IPS DF 4.7 (cell line): ENCODE measurements around the gene GNE.
"Not testable (repeated sequence)": the region's sequence is repeated elsewhere in the genome, so short reads cannot be mapped to it uniquely, and the experiment has no call there.

Experiments
- DNase-seq: peaks from one replicate; pipeline ENCODE4 v3.0.0-alpha.2; 2013; ENCODE audit warnings: low spot score; ENCODE audit errors: extremely low read depth

GNE gene, protein sequence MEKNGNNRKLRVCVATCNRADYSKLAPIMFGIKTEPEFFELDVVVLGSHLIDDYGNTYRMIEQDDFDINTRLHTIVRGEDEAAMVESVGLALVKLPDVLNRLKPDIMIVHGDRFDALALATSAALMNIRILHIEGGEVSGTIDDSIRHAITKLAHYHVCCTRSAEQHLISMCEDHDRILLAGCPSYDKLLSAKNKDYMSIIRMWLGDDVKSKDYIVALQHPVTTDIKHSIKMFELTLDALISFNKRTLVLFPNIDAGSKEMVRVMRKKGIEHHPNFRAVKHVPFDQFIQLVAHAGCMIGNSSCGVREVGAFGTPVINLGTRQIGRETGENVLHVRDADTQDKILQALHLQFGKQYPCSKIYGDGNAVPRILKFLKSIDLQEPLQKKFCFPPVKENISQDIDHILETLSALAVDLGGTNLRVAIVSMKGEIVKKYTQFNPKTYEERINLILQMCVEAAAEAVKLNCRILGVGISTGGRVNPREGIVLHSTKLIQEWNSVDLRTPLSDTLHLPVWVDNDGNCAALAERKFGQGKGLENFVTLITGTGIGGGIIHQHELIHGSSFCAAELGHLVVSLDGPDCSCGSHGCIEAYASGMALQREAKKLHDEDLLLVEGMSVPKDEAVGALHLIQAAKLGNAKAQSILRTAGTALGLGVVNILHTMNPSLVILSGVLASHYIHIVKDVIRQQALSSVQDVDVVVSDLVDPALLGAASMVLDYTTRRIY

DNA sequence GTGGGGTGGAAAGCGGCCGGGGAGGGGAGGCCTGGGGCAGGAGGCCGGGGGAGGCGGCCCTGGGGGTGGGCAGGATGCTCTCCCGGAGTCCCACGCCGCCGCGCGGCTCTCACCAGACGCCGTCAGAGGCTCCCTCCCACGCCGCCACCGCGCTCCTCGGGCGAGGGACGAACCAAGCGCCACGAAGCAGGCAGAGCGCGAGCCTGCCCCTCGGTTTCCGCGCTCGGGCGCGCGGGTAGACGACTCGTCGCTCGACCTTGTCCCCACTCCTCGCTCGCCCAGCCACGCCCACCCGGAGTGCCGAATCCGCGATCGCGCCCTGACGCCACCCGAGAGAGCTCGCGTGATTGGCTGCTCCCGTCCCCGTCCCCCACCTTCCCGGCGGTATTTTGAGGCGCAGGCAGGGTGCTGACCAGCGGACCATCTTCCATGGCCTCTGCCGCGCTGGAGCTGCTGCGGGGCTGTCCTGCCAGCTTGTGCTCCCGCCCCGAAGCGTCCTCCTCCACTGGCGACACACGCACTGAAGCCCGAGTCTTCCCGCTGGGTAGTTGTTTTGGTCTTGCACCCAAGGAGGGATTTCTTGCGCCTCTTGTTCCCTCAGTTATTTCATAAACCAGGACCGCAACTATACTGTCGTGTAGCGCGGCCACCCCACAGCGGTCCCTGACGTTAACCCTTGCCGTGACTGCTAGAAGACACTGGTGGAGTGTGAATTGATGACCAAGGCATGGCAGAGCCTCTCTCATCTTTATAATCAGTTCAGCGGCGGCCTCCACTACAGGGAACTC is at the start of gene GNE:
Gene GNE (minus strand): TSS at position 241 of the 788 bp plus-strand sequence. CDS start 9,093 bp downstream, outside the sequence.
- DNase-seq, result peak; percentile 74

- DNase-seq, result no peak
Measured at GRCh38 chr9:36306471-36307306, 48.4 kb upstream of the GNE start.

- not testable (repeated sequence) for DNase-seq
Measured at GRCh38 chr9:36304366-36304765, 46.1 kb upstream of the GNE start.

- no peak for DNase-seq
Measured at GRCh38 chr9:36301227-36301626, 43.0 kb upstream of the GNE start.

DNA sequence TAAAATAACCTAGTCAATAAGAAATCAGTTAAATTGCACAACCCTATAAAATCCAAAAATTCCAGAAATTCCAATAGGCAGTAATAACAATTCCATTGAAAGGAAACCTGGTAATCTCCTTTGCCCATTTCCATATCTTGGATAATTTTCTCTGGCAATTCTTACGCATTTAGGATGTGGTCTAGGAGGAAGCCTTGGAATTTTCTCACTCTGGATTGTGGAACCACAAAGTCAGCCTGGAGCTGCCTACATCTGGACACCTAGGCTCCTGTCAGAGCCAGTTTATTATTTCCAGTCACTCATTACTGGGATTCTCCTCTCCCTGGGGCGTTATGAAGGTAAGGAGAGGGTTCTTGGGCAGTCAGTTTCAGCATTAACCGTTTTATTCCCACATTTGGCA is 40.3 kb upstream of the GNE start:
- no peak for DNase-seq

DNA sequence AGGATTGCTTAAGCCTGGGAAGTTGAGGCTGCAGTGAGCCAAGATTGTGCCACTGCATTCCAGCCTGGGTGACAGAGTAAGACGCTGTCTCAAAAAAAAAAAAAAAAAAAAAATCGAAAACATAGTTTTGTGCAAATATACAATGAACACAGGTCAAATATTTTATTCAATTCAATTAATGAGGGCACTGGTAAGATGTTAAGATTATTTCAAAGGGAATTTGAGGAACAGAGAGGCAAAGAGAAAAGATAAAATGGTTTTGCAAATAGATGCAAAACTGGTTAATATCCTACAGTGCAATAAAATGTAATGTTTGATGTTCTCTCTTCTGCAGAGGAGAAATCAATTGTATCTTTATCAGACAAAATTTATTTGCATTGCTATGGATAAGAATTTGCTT is 39.5 kb upstream of the GNE start:
- DNase-seq, result no peak

DNA sequence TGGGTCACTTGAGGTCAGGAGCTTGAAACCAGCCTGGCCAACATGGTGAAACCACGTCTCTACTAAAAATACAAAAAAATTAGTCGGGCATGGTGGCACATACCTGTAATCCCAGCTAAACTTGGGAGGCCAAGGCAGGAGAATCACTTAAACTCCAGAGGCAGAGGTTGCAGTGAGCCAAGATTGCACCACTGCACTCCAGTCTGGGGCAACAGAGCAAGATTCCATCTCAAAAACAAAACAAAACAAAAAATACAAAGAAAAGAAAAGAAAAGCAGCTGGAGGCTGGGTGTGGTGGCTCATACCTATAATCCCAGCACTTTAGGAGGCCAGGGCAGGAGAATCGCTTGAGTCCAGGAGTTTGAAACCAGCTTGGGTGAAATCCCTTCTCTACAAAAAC is 36.7 kb upstream of the GNE start:
- not testable (repeated sequence) for DNase-seq

DNA sequence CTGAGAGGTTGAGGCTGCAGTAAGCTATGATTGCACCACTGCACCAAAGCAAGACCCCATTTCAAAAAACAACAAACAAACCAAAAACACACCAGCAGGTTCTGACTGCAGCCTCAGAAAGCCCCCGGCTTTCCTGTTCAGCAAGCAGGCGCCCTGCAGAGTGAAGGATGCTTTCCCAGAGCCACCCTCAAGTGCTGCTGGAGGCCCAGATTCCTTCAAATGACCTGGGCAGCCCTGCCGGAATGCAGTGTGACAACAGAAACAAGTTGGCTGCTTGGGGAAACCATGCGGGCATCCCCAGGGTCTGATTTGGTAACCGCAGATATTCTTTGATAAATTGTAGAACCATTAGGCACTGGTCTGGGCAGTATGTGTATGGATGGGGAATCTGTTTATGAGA is 35.7 kb upstream of the GNE start:
- no peak for DNase-seq

DNA sequence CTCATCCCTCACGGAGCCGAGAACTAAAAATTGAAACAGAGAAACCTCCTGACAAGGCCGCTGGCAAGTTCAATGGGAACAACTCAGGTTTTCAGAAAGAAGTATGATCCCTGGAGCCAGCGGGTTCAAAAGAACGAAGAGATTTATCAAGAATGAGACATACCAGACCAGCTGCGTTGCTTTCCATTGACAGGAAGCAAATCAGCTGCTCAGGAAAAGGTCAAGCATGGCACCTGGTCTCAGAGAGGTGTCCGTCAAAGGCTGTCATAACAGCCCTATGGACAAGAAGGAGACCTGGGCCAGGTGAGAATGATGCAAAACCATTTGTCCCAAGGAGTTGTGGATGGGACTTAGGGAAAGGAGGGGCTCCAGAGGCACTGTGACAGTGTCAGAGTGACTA is 34.9 kb upstream of the GNE start:
- no peak for DNase-seq

DNA sequence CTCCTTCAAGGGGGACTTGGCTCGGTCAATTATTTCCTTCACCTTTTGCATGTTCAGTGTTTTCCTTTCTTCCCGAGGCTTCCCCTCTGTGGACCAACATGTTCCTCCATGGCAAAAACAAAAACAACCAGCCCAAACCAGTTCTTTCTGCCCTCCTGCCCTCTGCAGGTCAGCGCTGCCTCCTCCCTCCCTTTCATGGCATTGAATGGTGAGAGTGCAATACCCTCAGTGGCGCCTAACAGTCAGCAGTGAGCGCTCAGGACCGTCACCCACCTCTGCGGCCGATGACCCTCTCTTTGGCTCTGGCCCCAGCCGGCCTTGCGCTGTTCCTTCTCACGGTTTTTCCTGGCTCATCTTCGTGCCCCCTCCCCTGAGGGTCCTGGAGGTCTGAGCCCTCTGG is 34.4 kb upstream of the GNE start:
- no peak for DNase-seq

- DNase-seq, result no peak
Measured at GRCh38 chr9:36290996-36291395, 32.7 kb upstream of the GNE start.

- DNase-seq, result no peak
Measured at GRCh38 chr9:36289836-36290435, 31.7 kb upstream of the GNE start.

DNA sequence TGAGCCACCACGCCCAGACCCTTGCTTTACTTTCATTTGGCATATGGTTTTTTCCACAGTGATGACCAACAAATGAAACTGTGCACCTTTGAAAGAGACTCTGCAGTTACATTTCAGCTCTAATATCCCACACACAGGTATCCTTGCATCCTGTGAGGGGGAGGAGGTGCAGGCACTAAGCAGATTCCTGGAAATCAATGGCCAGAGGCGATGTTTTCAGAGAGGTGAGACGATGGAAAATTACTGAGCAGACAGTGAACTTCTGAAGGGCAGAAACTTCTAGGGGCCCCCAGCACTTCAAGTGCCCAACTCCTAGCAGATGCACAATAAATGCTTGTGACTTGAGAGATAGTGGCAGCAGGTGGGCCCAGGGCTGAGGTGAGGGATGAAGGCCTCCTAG is 29.8 kb upstream of the GNE start:
- DNase-seq, result no peak

GRCh38 chr9:36286388-36286787 is 28.1 kb upstream of the GNE start:
- no peak for DNase-seq

- DNase-seq, result no peak
Measured at GRCh38 chr9:36284226-36284625, 26.0 kb upstream of the GNE start.

- DNase-seq, result no peak
Measured at GRCh38 chr9:36282275-36282674, 24.0 kb upstream of the GNE start.

DNA sequence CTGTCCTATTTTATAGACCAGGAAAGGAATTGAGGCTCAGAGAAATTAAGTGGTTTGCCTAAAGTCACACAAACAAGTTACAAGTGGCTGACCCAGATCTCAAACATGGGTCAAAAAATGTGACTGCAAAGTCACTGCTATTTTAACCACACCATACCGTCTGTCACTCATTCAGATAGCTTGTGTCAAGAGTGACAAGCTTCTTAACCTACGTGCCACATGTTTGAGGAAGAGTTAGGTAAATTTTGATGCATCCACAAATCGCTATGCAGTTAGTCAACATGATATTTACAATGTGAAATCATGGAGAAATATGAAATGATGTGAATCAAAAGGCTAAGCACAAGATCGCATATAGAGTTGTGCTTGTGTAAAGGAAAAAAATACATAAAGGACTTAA is 22.7 kb upstream of the GNE start:
- no peak for DNase-seq

DNA sequence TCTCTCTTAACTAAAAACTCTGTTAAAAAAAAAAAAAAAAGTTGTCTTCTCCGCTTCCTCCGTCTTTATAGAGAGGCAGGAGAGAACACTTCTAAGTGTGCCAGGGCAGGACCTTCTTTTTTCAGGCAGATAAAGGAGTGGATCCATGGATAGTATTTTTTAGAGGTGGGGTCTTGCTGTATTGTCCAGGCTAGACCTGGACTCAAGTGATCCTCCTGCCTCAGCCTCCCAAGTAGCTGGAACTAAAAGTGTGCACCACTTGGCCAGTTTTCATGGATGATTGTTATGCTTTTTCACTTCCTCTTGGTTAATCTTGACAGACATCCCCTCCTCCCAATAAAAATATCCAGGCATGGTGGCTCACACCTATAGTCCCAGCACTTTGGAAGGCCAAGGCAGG is 20.0 kb upstream of the GNE start:
- no peak for DNase-seq

GRCh38 chr9:36276781-36277181 is 18.5 kb upstream of the GNE start:
- no peak for DNase-seq

DNA sequence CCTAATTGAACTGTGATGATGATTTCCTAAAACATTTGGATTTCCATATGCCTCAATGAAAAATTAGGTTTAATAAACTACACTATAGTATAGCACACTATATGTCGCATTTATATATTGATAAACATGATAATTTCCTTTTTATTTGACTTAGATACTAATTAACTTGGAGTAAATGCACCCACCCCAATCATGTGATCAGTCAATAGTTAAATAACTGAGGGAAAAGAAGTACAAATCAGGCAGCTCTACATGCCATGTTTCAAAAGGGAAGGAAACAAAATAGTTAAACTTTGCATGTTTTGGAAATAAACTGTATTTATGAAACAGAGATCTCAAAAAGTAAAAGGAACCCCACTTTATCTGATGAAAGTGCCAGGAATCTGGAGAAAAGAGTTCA is 18.0 kb upstream of the GNE start:
- DNase-seq, result no peak

DNA sequence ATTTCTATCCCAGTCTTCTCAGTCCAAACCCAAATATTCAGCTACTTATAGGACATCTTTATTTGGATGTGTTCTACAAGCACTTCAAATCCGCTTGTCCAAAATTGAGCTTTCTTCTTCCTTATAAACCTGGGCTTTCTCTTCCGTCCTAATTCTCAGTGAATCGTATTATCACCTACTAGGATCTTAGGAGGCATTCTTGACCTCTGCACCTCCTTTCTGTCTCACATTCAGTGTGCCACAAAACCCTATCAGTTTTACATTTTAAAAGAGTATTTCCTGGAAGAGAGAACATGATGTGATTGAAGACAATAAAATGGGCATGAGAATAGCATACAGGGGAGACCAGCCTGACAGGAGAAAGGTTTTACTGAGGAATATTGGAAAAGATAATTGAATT is 16.8 kb upstream of the GNE start:
- no peak for DNase-seq
